ENCODE data around the gene NOSTRIN.
"Not testable (repeated sequence)": the region's sequence is repeated elsewhere in the genome, so short reads cannot be mapped to it uniquely, and the experiment has no call there.

GRCh38 chr2:168867164-168867563, 64.7 kb downstream of the NOSTRIN start:
- not testable (repeated sequence) for TF ChIP-seq CTCF (IDR thresholded peaks at IDR 0.05); POLR2A (IDR thresholded peaks at IDR 0.05); POLR2AphosphoS5 (IDR thresholded peaks at IDR 0.05); EP300 (IDR thresholded peaks at IDR 0.05; ENCODE audit: low read depth)
